ENCODE data around the gene TANGO2. TPM values are rescaled to one million over a fixed set of nuclear protein-coding genes. Genes with fewer than 3 reads are reported as not detected.

Gene TANGO2
- total and polyA plus RNA-seq, 9 of the 15 experiments (the other 6 are each of a cell fraction or from before 2014, with no cell fraction given): 15.5 to 94.9 (median 70.1) TPM

DNA sequence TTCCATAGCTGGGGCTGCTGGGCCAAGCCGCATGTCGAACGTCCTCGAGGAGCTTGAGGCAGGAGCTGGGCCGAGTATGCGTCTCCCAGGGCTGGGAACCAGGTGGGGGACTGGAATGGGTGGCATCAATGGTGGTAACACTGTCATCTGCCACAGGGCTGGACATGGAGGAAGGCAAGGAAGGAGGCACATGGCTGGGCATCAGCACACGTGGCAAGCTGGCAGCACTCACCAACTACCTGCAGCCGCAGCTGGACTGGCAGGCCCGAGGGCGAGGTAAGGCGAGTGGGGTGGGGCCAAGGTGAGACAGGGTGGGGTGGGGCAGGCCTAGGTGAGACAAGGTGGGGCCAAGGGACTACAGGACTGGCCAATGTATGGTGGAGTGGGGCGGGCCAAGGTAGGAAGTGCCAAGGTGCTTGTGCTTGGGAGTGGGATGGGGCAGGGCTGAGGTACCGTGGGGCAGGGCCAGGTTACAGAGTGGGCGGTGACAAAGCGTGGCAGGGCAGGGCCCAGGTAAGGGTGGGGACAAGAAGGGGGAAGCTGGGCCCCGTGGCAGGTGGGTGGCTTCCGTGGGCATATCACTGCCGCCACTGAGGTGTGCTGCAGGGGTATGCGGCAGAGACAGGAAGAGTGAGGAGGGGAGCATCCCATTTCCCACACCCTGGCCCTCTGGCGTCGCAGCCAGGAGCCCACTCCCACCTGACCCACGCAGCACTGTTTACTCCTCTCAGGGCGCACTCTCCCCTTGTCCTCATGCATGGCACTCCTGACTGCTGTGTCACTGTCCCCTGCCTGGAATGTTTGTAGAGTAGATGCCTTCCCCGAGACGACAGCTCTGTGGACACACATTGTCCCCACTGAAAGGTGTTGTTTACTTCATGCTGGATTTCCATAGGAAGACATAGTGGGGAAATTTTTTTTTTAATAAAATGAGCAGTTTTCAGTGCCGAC, 31.7 kb downstream of the TANGO2 start (continued):
- TF ChIP-seq, protein P1, sequence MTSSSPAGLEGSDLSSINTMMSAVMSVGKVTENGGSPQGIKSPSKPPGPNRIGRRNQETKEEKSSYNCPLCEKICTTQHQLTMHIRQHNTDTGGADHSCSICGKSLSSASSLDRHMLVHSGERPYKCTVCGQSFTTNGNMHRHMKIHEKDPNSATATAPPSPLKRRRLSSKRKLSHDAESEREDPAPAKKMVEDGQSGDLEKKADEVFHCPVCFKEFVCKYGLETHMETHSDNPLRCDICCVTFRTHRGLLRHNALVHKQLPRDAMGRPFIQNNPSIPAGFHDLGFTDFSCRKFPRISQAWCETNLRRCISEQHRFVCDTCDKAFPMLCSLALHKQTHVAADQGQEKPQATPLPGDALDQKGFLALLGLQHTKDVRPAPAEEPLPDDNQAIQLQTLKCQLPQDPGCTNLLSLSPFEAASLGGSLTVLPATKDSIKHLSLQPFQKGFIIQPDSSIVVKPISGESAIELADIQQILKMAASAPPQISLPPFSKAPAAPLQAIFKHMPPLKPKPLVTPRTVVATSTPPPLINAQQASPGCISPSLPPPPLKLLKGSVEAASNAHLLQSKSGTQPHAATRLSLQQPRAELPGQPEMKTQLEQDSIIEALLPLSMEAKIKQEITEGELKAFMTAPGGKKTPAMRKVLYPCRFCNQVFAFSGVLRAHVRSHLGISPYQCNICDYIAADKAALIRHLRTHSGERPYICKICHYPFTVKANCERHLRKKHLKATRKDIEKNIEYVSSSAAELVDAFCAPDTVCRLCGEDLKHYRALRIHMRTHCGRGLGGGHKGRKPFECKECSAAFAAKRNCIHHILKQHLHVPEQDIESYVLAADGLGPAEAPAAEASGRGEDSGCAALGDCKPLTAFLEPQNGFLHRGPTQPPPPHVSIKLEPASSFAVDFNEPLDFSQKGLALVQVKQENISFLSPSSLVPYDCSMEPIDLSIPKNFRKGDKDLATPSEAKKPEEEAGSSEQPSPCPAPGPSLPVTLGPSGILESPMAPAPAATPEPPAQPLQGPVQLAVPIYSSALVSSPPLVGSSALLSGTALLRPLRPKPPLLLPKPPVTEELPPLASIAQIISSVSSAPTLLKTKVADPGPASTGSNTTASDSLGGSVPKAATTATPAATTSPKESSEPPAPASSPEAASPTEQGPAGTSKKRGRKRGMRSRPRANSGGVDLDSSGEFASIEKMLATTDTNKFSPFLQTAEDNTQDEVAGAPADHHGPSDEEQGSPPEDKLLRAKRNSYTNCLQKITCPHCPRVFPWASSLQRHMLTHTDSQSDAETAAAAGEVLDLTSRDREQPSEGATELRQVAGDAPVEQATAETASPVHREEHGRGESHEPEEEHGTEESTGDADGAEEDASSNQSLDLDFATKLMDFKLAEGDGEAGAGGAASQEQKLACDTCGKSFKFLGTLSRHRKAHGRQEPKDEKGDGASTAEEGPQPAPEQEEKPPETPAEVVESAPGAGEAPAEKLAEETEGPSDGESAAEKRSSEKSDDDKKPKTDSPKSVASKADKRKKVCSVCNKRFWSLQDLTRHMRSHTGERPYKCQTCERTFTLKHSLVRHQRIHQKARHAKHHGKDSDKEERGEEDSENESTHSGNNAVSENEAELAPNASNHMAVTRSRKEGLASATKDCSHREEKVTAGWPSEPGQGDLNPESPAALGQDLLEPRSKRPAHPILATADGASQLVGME (CRISPR knock-in tag; IDR thresholded peaks at IDR 0.05): no peak; the same call in 1 of the 2 replicates
- TF ChIP-seq ZNF707 (CRISPR knock-in tag; conservative IDR thresholded peaks at IDR 0.05) (no peak), IRF2 (CRISPR knock-in tag; IDR thresholded peaks at IDR 0.05) (no peak), SRSF7 (optimal IDR thresholded peaks at IDR 0.05; ENCODE audit: low read depth, low read length) (no peak), FOXJ2 (tag; IDR thresholded peaks at IDR 0.05) (no peak), STAG1 (CRISPR knock-in tag; IDR thresholded peaks at IDR 0.05; ENCODE audit: borderline replicate concordance) (no peak), ZNF140 (CRISPR knock-in tag; IDR thresholded peaks at IDR 0.05) (no peak), FOXM1 (IDR thresholded peaks at IDR 0.05; ENCODE audit: low read depth) (no peak), FOXM1 (CRISPR knock-in tag; IDR thresholded peaks at IDR 0.05; ENCODE audit: low read depth) (no peak)
- TF ChIP-seq, protein P2, sequence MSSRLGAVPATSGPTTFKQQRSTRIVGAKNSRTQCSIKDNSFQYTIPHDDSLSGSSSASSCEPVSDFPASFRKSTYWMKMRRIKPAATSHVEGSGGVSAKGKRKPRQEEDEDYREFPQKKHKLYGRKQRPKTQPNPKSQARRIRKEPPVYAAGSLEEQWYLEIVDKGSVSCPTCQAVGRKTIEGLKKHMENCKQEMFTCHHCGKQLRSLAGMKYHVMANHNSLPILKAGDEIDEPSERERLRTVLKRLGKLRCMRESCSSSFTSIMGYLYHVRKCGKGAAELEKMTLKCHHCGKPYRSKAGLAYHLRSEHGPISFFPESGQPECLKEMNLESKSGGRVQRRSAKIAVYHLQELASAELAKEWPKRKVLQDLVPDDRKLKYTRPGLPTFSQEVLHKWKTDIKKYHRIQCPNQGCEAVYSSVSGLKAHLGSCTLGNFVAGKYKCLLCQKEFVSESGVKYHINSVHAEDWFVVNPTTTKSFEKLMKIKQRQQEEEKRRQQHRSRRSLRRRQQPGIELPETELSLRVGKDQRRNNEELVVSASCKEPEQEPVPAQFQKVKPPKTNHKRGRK (tag; IDR thresholded peaks at IDR 0.05): no peak
- TF ChIP-seq, protein P3, sequence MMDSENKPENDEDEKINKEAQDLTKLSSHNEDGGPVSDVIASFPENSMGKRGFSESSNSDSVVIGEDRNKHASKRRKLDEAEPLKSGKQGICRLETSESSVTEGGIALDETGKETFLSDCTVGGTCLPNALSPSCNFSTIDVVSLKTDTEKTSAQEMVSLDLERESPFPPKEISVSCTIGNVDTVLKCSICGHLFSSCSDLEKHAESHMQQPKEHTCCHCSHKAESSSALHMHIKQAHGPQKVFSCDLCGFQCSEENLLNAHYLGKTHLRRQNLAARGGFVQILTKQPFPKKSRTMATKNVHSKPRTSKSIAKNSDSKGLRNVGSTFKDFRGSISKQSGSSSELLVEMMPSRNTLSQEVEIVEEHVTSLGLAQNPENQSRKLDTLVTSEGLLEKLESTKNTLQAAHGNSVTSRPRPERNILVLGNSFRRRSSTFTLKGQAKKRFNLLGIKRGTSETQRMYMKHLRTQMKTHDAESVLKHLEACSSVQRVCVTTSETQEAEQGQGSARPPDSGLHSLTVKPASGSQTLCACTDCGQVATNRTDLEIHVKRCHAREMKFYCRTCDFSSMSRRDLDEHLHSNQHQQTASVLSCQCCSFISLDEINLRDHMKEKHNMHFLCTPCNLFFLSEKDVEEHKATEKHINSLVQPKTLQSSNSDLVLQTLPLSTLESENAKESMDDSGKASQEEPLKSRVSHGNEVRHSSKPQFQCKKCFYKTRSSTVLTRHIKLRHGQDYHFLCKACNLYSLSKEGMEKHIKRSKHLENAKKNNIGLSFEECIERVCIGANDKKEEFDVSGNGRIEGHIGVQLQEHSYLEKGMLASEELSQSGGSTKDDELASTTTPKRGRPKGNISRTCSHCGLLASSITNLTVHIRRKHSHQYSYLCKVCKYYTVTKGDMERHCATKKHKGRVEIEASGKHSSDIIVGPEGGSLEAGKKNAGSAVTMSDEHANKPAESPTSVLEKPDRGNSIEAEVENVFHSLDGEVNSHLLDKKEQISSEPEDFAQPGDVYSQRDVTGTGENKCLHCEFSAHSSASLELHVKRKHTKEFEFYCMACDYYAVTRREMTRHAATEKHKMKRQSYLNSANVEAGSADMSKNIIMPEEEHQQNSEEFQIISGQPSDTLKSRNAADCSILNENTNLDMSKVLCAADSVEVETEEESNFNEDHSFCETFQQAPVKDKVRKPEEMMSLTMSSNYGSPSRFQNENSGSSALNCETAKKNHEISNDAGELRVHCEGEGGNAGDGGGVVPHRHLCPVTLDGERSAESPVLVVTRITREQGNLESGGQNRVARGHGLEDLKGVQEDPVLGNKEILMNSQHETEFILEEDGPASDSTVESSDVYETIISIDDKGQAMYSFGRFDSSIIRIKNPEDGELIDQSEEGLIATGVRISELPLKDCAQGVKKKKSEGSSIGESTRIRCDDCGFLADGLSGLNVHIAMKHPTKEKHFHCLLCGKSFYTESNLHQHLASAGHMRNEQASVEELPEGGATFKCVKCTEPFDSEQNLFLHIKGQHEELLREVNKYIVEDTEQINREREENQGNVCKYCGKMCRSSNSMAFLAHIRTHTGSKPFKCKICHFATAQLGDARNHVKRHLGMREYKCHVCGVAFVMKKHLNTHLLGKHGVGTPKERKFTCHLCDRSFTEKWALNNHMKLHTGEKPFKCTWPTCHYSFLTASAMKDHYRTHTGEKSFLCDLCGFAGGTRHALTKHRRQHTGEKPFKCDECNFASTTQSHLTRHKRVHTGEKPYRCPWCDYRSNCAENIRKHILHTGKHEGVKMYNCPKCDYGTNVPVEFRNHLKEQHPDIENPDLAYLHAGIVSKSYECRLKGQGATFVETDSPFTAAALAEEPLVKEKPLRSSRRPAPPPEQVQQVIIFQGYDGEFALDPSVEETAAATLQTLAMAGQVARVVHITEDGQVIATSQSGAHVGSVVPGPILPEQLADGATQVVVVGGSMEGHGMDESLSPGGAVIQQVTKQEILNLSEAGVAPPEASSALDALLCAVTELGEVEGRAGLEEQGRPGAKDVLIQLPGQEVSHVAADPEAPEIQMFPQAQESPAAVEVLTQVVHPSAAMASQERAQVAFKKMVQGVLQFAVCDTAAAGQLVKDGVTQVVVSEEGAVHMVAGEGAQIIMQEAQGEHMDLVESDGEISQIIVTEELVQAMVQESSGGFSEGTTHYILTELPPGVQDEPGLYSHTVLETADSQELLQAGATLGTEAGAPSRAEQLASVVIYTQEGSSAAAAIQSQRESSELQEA (IDR thresholded peaks at IDR 0.05; ENCODE audit: low read depth): no peak

Measured in K562 (cell line).